Measurements from ENCODE around the gene C2orf68. TPM values are rescaled to one million over a fixed set of nuclear protein-coding genes. Genes with fewer than 3 reads are reported as not detected.

The C2orf68 gene
- total RNA-seq, 1 donor from 2014 or later, result 40.8 TPM

DNA sequence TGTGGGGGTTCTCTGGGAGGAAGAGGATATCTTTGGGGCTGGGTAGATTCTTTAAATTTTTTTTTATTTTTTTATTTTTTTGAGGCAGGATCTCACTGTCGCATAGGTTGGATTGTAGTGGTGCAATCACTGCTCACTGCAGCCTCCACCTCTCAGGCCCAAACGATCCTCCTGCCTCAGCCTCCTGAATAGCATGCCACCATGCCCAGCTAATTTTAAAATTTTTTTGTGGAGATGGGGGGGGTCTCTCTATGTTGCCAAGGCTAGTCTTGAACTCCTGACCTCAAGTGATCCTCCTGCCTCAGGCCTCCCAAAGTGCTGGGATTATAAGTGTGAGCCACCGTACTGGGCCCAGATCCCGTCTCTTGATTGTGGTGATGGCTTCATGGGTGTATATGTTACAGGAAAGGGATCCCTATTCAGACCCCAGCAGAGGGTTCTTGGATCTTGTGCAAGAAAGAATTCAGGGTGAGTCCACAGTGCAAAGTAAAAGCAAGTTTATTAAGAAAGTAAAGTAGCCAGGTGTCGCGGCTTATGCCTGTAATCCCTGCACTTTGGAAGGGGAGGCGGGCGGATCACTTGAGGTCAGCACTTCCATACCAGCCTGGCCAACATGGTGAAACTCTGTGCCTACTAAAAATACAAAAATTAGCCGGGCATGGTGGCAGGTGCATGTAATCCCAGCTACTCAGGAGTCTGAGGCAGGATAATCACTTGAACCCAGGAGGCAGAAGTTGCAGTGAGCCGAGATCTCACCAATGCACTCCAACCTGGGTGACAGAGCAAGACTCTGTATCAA, 2.0 kb upstream of the C2orf68 start:
- peak overlapping the region; percentile 13 for H3K27ac Mint-ChIP-seq (ENCODE audit: unreplicated experiment)
- peaks cover 34% of the 10 kb centered on the region for H3K4me1 Mint-ChIP-seq (ENCODE audit: unreplicated experiment)
- H3K36me3 Mint-ChIP-seq (ENCODE audit: unreplicated experiment), result peaks cover 5% of the 10 kb centered on the region
- no peak overlapping the region for H3K4me3 Mint-ChIP-seq (ENCODE audit: unreplicated experiment)
- no peaks in the 10 kb centered on the region for H3K27me3 Mint-ChIP-seq (ENCODE audit: unreplicated experiment)
- no peak for DNase-seq (ENCODE audit: extremely low spot score, unreplicated experiment)
- no peaks in the 10 kb centered on the region for H3K9me3 Mint-ChIP-seq (ENCODE audit: unreplicated experiment)
- TF ChIP-seq CTCF (IDR thresholded peaks at IDR 0.05), result no peak

DNA sequence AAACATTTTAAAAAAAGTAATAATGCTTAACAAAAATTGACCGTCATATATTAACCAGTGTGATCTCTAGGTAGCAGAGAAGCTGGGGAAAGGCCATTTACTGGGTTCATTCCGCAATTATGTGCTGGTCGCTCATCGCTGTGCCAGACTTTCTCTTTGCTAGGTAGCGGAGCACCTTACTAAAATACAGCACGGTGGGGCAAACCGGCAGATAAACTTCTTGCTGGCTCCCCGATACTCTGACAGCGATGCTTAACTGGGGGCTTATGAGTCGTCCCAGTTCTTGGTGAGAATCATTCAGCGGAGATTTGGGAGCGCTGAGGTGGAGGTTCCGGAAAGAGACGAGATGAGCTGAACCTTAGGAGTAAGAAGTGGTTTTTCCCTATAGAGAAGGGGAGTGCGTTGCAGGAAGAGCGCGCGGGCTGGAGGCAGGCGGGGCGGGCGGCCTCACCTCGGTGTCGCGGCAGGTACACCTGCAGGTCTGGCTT, 605 bp downstream of the C2orf68 start:
- peak overlapping the region; percentile 94 for H3K4me3 Mint-ChIP-seq (ENCODE audit: unreplicated experiment)
- H3K4me1 Mint-ChIP-seq (ENCODE audit: unreplicated experiment), result peaks cover 34% of the 10 kb centered on the region
- H3K9me3 Mint-ChIP-seq (ENCODE audit: unreplicated experiment), result no peaks in the 10 kb centered on the region
- no peak for TF ChIP-seq CTCF (IDR thresholded peaks at IDR 0.05)
- H3K36me3 Mint-ChIP-seq (ENCODE audit: unreplicated experiment), result peaks cover 12% of the 10 kb centered on the region
- no peaks in the 10 kb centered on the region for H3K27me3 Mint-ChIP-seq (ENCODE audit: unreplicated experiment)
- no peak for DNase-seq (ENCODE audit: extremely low spot score, unreplicated experiment)
- H3K27ac Mint-ChIP-seq (ENCODE audit: unreplicated experiment), result peak overlapping the region; percentile 88

- Mint-ChIP-seq H3K36me3 (ENCODE audit: unreplicated experiment) (peaks cover 12% of the 10 kb centered on the region), H3K27ac (ENCODE audit: unreplicated experiment) (peak overlapping the region; percentile 54), H3K4me3 (ENCODE audit: unreplicated experiment) (no peak overlapping the region), H3K9me3 (ENCODE audit: unreplicated experiment) (no peaks in the 10 kb centered on the region), H3K27me3 (ENCODE audit: unreplicated experiment) (no peaks in the 10 kb centered on the region), H3K4me1 (ENCODE audit: unreplicated experiment) (peaks cover 53% of the 10 kb centered on the region)
- no peak for DNase-seq (ENCODE audit: extremely low spot score, unreplicated experiment)
- no peak for TF ChIP-seq CTCF (IDR thresholded peaks at IDR 0.05)
Observed at GRCh38 chr2:85607268-85608215, 4.3 kb downstream of the C2orf68 start.

- H3K27me3 Mint-ChIP-seq (ENCODE audit: unreplicated experiment), result no peaks in the 10 kb centered on the region
- peak overlapping the region; percentile 9 for H3K4me3 Mint-ChIP-seq (ENCODE audit: unreplicated experiment)
- H3K4me1 Mint-ChIP-seq (ENCODE audit: unreplicated experiment), result peaks cover 54% of the 10 kb centered on the region
- peaks cover 12% of the 10 kb centered on the region for H3K36me3 Mint-ChIP-seq (ENCODE audit: unreplicated experiment)
- peak overlapping the region; percentile 70 for H3K27ac Mint-ChIP-seq (ENCODE audit: unreplicated experiment)
- H3K9me3 Mint-ChIP-seq (ENCODE audit: unreplicated experiment), result no peaks in the 10 kb centered on the region
- TF ChIP-seq CTCF (IDR thresholded peaks at IDR 0.05), result no peak
- no peak for DNase-seq (ENCODE audit: extremely low spot score, unreplicated experiment)
Observed at GRCh38 chr2:85606116-85606455, 5.8 kb downstream of the C2orf68 start.

Data from osteocyte (in vitro differentiated cells).